ENCODE measurements around the gene TMED1.

The TMED1 gene

DNA sequence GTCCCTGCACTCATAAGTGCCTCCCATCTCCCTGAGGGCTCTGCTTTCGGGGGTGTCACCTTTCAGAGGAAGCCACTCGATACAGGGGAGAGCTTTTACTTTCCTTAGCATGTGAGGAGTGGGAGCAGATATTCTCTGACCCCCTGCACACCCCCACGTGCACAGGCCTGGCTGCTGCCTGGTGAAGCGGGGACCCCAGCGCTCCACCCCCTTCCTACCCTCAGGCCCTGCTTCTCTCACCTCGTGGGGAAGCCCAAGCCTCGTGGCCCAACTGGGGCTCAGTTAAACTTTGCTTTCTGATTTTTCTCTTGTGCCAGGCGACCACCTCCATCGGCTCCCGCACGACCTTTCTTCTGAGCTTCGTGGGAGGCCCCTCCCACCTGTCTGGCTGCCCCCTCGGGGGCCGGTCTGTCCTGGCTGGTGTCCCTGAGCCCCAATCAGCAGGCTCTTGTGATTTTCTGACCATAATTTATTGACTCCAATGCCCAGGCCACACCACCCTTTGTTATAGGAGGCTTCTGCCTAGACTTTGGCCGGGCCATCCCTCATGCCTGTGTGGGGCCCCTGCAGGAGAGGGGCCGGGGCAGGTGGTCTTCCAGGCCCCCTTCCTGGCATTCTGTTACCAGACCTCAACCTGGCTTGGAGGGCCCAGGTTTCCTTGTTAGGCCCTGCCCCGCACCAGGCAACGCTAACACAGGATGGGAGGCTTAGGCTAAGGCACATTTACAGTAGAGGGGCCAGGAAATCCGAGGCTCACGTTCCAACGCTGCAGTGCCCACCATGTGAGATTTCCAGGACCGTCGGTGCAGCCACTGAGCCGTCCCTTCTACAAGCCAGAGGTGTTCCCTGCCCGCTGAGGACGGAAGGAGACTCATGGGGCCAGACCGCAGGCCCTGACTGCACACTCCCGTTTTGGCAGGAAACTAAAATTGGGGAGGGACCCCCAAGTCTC lies 3.7 kb downstream of the TMED1 start:
- no peak for DNase-seq (ENCODE audit: low read depth)

DNA sequence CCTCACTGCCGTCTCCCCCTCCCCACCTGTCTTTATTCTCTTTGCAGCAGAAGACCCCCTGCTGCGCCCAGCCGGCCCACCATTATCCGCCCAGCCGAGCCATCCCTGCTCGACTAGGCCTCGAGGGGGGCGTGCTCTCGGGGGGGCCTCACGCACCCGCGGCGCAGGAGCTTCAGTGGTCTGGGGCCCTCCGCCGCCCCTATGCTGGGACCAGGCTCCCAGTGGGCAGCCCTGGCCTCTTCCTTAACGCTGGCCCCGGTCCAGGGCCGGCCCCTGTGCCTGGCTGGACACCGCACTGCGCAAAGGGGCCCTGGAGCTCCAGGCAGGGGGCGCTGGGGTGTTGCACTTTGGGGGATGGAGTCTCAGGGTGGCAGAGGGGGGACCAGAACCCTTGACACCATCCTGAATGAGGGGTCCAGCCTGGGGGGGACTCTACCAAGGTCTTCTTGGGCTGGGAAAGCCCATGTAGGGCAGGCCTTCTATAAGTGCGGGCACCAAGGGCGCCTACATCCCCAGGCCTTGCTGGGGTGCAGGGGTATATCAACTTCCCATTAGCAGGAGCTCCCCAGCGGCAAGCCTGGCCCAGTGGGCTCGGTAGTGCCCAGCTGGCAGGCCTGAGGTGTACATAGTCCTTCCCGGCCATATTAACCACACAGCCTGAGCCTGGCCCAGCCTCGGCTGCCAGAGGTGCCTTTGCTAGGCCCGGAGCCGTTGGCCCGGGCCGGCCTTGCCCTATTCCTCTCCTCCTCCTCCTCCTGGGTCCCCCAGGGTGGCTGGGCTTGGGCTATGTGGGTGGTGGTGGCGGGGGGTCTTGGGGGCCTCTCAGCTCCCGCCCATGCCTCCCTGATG lies 4.9 kb downstream of the TMED1 start:
- DNase-seq (ENCODE audit: low read depth) = no peak

DNA sequence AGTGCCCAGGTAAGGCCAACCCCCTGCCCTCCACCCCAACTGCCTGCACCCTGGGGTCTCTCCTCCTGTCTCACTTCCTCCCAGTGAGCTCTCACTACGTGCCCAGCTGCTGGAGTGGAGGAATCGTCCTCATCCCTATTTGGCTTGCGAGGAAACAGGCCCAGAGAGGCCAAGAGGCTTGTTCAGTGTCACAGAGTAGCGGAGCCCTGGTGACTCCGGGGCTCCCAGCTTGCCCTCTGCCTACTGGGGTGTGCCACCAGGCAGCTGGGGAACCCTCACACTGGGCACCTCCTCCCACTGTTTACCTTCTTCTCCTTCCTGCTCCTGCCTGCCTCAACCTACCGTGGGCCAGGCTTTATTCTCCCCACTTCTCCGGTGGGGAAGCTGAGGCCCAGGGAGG lies 5.6 kb downstream of the TMED1 start:
- no peak for DNase-seq (ENCODE audit: low read depth)

DNA sequence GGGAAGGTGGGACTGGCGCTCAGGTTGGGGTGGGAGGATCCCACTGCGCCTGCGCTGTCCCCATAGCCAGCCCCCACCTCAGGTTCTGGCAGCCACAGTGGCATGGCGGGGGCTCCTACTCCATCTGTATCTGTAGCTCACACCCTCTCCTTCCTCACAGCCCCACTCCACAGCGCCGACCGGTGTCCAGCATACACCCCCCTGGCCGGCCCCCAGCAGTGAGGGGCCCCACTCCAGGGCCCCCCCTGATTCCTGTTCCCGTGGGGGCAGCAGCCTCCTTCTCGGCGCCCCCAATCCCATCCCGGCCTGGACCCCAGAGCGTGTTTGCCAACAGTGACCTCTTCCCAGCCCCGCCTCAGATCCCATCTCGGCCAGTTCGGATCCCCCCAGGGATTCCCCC lies 6.0 kb downstream of the TMED1 start:
- DNase-seq (ENCODE audit: low read depth) = no peak

DNA sequence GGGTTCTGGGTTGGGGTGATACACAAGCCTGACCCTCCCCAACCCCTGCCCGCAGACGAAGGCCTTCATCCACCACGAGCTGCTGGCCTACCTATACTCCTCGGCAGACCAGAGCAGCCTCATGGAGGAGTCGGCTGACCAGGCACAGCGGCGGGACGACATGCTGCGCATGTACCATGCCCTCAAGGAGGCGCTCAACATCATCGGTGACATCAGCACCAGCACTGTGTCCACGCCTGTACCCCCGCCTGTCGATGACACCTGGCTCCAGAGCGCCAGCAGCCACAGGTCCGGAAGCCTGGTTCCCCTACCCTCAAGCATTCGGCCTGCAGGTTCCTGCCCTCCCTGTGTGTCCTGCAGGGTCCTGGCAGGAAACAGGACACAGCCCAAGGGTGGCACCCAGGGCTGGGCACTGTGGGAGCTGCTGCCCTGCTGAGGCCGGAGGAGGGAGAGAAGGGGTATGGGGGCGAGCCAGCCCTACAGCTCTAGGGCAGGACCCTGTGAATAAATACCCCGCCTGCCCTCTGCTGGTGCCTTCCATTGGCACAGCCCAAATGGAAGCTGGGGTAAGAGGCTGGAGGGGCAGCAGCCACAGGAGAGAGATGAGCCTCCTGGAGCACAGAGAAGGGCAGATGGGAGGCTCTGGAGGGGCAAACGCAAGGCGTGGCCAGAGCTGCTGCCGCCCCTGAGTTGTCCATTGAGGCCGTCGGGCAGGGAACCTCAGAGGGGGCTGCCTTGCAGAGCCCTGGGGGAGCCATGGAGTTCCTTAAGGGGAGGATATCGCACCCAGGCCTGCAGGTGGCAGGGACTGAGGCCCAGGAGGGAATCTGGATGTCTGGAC lies 6.8 kb downstream of the TMED1 start:
- no peak for DNase-seq (ENCODE audit: low read depth)

DNA sequence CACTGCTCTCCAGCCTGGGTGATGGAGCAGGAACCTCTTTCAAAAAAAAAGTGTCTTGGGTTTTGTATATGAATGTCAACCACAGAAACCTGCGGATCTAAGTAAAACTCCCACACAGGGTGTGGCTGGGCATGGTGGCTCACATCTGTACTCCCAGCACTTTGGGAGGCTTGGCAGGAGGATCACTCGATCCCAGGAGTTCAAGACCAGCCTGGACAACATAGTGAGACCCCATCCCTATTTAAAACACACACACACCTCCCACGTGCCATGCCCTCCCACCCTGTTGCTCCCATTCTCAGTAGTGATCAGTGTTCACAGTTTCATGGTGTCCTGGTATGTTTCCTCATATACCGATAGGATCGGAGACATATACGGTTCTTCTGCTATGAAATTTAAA lies 9.2 kb downstream of the TMED1 start:
- no peak for DNase-seq (ENCODE audit: low read depth)

DNA sequence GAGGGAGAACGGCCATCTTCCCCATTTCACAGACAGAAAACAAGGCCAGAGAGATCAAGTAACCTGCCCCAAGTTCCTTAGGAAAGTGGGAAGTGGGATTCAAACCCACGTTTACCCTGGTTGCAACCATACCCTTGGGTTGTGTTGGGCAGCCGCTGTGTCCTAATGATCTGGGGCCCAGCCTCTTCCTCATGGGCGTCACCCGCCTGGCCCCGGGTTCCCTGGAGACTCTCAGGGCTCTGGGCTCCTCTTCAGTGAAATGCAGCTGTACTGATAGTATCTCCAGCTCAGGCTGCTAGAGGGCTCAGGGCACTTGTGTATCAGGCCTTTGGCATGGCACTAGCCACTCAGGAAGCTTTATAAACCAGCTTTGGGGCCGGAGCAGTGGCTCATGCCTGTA lies 9.8 kb downstream of the TMED1 start:
- DNase-seq (ENCODE audit: low read depth) = no peak

DNA sequence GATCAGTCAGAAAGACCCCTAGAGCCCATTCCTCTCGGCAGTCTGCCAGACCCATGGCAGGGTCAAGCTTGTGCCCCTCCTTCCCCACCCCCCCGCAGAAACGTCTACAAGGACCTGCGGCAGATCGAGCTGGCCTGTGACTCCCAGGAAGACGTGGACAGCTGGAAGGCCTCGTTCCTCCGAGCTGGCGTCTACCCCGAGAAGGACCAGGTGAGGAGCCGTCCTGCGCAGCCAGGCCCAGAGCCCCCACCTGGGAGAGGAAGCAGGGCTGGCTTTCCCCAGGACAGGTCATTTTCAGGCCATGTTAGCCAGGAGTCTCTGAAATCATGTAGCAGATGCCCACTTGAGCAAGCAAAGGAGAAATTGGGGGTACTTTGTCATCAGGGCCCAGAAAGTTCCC lies 12.3 kb downstream of the TMED1 start:
- DNase-seq (ENCODE audit: low read depth) = no peak

DNA sequence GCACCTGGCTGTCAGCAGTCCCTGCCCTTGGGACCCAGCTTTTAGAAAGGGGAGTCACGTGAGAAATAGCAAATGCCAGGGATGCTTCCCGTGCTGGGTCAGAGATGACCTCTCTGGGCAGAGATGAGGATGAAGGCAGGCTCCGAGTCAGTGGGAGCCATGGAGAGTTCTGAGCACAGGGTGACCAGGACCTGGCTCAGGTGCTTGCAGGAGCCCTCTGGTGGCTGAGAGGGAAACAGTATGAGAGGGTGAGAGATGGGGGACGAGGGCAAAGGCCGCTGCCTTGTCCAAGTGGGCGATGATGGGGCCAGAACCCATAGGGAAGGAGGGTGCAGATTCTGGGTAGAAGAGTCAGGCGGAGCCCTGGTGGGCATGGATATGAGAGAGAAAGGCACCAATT lies 15.8 kb downstream of the TMED1 start:
- DNase-seq (ENCODE audit: low read depth) = no peak

DNA sequence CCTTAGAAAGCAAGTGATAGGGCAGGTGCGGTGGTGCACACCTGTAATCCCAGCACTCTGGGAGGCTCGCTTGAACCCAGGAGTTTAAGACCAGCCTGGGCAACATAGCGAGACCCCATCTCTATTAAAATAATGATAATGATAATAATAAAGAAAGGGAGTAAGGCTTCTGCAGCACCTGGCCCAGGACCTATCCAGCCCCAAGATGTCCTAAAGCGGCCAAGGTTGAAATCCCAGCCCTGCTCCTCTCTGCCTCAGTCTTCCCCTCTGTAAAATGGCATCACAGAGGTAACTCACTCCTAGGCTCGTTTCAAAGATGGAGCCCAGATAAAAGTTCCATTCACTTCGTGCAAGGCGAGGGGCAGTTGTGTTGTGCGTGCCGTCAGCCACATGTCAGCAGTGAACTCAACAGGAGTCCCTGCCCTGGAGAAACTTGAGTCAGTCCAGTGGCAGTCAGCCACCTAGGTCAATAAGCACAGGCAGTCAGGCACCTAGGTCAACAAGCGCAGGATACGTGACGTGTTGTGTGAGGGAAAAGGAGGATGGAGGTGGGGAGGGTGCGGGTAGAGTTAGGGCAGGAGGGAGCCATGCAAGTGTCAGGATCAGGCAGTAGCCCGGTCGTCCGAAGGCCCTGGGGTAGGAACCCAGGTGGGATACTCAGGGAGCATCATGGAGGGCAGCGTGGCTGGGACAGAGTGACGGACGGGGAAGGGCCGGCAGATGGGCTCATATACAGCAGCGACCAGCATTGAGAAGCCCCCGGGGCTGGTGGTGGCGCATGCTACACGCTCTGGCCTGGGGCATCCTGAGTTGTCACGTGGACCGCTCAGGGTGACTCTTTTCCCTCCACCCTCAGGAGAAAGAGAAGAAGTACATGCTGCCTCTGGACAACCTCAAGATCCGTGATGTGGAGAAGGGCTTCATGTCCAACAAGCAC lies 16.6 kb downstream of the TMED1 start:
- no peak for DNase-seq (ENCODE audit: low read depth)

DNA sequence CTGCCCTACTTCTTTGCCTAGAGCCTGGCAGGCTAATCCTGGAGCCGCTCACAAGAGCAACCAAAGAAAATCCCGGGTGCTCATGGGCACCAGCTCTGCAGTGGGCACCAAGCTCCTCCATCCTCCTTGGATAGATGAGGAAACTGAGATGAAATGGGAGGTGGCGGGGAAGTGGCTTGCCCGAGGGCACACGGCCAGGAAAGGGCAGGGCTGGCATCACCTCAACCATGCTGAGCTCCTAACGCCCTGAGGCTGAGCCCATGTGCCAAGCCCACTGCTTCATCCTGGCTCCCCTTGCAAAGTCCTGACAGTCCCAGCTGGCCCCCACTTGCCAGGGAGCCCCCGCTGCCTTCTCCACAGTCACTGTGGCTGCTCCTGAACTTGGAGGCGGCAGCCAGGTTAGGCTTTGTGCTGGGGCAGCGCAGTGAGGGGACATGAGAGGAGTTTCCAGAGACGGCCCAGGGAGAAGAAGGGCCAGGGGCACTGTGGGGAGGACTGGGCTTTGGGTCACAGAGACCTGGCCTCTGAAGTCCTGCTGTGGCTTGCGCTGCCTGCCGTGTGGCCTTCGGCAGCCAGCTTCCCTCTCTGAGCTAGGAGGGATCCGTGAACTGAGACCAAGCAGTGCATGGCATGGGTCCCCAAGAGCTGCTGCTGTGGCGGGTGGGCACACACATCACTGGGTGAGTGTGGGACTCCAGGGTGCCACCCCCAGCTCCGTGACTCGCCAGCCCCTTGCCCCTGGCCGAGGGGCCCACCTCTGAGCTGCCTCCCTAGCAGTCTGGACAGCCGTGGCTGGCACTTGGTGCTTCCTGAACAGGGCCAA lies 17.5 kb downstream of the TMED1 start:
- DNase-seq (ENCODE audit: low read depth) = no peak

DNA sequence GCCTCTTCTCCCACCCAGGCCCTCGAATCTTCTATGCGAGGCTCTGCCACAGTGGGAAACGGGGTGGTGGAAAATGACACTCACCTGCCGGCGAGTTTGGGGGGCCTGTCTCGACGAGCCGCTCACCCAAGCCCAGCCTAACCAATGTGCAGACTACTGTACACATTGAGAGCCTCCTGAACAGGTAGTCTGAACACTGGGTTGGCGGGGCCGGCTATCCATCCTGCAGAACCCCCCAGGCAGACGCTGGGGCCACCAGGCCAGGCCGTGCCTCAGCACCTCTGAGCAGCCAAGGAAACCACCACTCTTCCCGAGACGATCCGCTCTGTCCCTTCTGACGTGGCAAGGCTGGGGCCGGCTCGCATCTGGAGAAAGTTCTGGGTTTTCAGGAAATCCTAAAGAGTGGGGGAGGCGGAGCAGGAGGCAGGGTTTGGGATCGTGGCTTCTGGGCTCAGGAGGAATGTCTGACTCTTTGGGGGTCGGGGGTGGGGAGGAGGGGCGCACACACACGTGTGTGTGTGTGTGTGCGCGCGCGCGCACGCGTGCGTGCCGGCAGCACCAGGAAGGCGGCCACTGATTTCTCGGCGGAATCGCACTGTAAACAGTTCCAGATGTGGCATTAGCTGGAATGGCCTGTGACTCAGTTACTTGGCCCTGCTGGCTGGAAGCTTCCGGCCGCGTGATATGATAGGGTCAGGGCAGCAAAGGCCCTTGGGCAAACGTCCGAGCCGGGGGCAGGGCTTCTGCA lies 18.5 kb downstream of the TMED1 start:
- DNase-seq (ENCODE audit: low read depth) = peak; percentile 97

DNA sequence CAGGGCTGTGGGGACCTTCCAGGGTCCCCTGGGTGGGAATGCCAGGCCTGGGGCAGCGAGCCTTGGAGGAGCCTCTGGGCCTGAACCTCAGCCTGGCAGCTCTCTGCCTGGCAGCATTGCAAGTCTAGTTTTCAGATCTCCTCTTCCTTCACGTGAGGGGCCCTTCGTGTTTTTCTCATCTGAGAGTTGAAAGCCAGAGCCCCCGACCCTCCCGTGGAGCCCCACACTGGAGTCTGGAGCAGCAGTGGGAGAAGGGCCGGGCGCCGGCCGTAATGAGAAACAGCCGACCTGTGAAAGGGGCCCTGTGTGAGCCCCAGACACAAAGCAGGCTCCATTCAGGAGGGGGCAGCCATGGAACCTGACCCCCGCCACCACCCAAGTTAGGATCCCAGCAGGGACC lies 19.3 kb downstream of the TMED1 start:
- DNase-seq (ENCODE audit: low read depth) = no peak

DNA sequence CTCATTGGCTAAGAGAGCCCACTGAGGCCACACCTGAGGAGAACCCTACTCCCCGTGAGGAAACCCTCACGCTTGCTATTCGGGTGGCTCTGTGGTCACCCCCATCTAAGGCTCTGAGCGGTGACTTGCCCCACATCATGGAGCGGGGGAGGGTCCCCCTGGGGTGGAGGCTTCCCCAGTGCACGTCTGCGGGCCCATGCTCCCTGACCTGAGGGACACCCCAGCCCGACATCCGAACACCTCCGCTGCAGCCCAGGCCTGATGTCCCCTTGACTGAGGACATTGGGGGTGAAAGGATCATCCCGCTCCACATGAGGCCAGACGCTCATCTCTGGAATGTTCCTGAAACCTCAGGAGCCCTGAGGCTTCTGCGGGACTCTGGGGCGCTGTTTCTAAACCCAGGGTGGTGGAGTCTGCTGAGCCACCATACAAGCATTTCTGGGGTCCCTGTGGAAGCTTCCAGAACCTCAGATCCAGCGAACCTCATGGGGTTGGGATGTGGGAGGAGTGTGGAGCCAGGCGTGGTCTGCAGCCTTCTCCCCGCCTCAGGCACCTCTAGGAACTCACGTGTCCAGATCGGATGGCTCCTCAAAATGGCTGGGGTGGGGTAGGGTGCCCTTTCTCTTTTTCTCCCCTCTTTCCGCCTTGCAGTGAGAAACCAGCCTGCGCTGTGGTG lies 19.9 kb downstream of the TMED1 start:
- DNase-seq (ENCODE audit: low read depth) = peak; percentile 32

DNA sequence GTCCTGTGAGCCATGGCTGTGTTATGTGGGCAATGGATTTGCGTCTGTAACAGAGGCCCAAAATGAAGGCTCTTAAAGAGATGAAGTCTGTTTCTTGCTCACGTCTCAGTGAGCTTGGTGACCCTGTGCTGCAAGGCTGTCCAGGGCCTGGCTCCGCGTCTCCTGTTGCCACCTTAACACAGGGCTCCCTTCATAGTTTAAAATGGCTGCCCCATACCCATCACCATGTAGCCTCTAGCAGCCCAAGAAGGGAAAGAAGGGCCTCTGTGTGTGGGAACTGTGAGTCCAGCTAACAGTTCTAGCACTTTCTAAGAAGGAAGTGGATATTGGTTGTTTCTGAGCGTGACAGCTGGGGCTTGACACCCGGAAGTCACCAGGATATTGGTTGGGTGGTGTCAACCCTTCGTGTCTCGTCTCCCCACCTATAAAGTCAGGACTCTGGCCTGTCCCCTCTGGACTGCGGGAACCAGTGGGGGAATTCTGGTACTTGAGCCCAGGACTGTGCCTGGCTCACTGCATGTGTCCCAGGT lies 20.9 kb downstream of the TMED1 start:
- no peak for DNase-seq (ENCODE audit: low read depth)

DNA sequence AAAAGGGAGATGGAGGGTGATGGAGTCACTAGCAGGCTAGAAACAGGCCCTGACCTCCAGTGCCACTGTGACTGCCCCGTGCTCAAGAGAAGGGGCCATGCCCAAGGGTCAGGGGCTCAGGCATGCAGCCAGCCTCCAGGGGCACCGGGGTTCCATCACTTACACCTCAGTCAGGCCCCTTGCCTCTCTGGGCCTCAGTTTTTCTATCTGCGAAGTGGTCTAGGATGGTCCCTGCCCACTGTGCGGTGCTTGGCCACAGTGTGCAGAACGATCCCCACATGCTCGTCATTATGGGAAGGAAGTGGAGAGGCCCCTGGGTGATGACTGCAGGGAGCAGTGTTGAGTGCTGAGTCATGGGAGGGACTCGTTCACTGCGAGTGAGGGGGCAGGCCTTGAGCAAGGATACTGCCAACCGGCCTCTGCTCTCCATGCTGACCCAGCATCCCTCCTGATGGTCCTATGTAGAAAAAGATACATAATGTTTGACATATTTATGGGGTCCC lies 23.1 kb downstream of the TMED1 start:
- DNase-seq (ENCODE audit: low read depth) = peak; percentile 96

DNA sequence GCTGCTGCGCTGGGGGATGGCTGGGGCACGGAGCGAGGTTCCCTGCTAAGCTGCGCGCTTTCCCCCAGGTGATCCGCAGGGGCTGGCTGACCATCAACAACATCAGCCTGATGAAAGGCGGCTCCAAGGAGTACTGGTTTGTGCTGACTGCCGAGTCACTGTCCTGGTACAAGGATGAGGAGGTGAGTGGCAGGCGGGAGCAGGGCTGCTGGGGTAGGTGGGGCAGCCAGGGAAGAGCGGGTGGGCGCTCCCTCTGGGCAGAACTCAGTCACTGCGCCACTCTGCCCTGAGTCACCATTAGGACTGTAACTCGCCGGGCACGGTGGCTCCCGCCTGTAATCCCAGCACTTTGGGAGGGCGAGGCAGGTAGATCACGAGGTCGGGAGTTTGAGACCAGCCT lies 23.8 kb downstream of the TMED1 start:
- no peak for DNase-seq (ENCODE audit: low read depth)

DNA sequence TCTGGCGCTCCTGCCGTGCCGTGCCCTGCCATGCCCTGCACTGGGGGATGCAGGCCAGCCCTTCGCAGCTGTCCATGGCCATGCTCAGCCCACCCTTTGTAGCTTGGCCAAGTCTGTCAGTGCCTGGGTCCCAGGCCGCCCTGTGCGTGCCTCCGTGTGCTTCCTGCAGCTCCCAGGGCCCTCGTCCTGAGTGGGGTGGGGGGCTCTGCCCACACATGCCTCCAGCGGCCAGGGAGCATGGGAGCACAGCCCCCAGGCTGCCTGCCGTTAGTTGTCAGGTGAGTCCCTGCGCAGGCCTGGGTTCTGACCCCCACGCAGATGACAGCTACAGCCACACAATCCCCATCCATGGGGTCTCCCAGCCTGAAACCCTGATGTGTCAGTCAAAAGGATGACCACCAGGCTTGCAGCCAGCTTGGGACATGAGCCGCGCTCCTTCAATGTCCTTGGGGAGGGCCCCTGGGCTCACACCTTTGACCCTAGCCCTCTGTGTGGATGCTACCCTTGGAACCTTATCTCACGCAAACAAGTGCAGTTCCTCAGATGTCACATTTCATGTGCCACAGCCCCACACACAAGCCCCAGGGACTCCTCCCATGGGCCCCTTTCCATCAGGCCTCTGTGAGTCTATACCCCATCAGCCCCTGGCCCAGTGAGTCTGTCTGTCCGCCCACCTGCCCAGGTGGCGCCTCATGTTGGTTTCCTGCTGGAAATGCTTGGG lies 24.5 kb downstream of the TMED1 start:
- no peak for DNase-seq (ENCODE audit: low read depth)
